ENCODE data around the gene C1QL2. TPM values are rescaled to one million over a fixed set of nuclear protein-coding genes. Genes with fewer than 3 reads are reported as not detected.

Gene C1QL2
- total RNA-seq, 1 donor from 2014 or later, result not detected

DNA sequence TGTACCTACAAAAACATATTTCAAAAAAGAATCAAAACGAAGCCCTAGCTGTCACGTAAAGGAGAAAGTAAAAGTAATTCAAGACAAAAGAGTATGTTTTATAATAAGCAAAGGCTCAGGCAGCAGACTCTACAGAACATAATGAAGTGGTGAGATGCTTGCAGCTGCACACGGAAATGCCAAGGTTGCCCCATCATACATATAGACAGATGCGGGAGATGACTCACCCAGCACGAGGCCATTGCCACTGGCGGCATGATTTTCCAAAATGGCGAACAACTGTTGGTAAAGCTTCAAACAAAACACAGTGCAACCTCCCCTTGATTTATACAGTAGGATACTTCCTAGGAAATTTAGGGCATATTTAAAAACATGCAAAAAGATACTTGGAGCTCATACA, 26.0 kb upstream of the C1QL2 start:
- Mint-ChIP-seq H3K27ac (no peak overlapping the region), H3K4me3 (no peak overlapping the region), H3K4me1 (no peaks in the 10 kb centered on the region), H3K36me3 (ENCODE audit: low read depth) (no peaks in the 10 kb centered on the region), H3K27me3 (peaks cover 3% of the 10 kb centered on the region), H3K9me3 (no peaks in the 10 kb centered on the region)
- ATAC-seq (ENCODE audit: low read depth) (no peak), DNase-seq (no peak)
- intact Hi-C loops (cut with micrococcal nuclease), result no loop called here
- ChIA-PET POLR2A (no interaction called here), CTCF (no interaction called here)
- TF ChIP-seq, protein P1, sequence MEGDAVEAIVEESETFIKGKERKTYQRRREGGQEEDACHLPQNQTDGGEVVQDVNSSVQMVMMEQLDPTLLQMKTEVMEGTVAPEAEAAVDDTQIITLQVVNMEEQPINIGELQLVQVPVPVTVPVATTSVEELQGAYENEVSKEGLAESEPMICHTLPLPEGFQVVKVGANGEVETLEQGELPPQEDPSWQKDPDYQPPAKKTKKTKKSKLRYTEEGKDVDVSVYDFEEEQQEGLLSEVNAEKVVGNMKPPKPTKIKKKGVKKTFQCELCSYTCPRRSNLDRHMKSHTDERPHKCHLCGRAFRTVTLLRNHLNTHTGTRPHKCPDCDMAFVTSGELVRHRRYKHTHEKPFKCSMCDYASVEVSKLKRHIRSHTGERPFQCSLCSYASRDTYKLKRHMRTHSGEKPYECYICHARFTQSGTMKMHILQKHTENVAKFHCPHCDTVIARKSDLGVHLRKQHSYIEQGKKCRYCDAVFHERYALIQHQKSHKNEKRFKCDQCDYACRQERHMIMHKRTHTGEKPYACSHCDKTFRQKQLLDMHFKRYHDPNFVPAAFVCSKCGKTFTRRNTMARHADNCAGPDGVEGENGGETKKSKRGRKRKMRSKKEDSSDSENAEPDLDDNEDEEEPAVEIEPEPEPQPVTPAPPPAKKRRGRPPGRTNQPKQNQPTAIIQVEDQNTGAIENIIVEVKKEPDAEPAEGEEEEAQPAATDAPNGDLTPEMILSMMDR (IDR thresholded peaks at IDR 0.05), result no peak

DNA sequence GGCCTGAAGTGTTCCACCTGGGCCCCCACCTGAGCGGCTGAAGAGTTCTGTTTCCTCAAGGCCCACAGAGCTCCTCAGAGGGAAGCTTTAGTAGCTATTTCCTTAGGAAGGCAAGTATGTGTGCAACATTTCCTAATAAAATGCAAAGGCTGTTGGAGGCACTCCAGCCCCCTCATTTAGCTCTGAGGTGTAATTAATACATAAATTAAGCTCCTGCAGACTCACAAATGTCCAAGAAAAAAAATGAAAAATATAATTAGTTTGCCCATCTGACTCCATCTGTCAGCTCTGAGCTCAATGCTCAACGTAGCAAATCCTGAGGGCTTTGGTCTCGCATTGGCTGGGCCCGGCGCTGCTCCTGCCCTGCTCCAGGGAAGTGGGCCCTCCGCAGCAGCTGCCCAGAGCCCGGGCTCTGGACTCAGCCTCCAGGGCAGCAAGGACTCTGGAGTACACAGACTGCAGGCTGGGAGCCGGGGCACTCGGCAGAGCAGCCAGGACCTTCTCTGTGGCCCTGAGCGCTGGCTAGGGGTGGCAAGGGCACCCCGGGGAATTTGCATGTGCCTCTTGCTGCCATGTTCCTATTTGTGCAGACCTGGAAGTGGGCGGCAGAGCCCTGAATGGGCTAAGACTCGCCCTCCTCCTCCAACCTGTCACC, 23.4 kb upstream of the C1QL2 start:
- H3K36me3 Mint-ChIP-seq (ENCODE audit: low read depth), result no peaks in the 10 kb centered on the region
- no peak for DNase-seq
- no peak for ATAC-seq (ENCODE audit: low read depth)
- no peaks in the 10 kb centered on the region for H3K9me3 Mint-ChIP-seq
- no peaks in the 10 kb centered on the region for H3K4me1 Mint-ChIP-seq
- no peak overlapping the region for H3K4me3 Mint-ChIP-seq
- ChIA-PET CTCF (no interaction called here), POLR2A (no interaction called here)
- peaks cover 3% of the 10 kb centered on the region for H3K27me3 Mint-ChIP-seq
- intact Hi-C loops (cut with micrococcal nuclease), result no loop called here
- TF ChIP-seq, protein P1 (IDR thresholded peaks at IDR 0.05), result no peak
- no peak overlapping the region for H3K27ac Mint-ChIP-seq

DNA sequence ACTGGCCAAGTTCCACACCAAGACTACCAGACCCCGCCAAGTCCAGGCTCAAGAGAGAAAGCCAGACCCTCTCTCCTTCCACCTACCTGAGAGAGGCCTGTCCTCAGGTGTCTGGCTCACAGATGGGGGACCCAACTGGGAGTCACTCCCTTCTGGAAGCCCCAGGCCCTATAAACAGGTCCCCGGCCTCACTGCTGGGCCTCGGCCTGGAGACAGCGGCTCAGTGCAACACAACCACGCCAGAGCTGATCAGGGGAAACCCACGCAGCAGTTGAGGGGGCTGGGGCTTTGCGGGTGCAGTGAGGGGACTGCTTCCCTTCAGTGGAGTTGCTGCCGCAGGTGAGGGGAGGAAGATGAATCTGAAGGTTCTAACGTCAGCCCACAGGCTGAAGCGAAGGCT, 22.8 kb upstream of the C1QL2 start:
- Mint-ChIP-seq H3K9me3 (no peaks in the 10 kb centered on the region), H3K4me3 (no peak overlapping the region), H3K36me3 (ENCODE audit: low read depth) (no peaks in the 10 kb centered on the region), H3K27me3 (no peaks in the 10 kb centered on the region), H3K27ac (no peak overlapping the region), H3K4me1 (no peaks in the 10 kb centered on the region)
- intact Hi-C loops (cut with micrococcal nuclease), result no loop called here
- TF ChIP-seq, protein P1 (IDR thresholded peaks at IDR 0.05), result no peak
- ATAC-seq (ENCODE audit: low read depth), result no peak
- POLR2A ChIA-PET, result no interaction called here
- no peak for DNase-seq
- CTCF ChIA-PET, result no interaction called here

DNA sequence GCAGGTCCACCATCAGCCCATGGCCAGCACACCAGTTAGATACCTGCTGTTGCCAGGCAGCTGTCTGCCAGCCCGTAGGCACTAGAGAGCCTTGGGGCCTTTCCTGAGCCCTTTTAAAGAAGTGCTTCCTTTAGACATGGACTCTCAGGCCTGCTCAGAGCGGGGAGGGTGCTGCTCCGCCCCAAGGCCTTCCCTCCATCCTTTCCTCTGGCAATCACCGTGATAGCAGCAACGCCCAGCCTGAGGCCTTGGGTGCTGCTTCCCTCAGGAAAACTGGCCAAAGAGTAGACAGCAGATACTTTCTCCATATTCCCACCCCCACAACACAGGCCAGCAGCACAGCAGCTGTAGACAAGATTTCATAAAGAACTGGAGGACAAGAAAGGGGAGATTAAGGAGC, 22.3 kb upstream of the C1QL2 start:
- Mint-ChIP-seq H3K27ac (no peak overlapping the region), H3K4me3 (no peak overlapping the region), H3K9me3 (no peaks in the 10 kb centered on the region), H3K36me3 (ENCODE audit: low read depth) (no peaks in the 10 kb centered on the region), H3K4me1 (no peaks in the 10 kb centered on the region), H3K27me3 (no peaks in the 10 kb centered on the region)
- ATAC-seq (ENCODE audit: low read depth) (no peak), DNase-seq (no peak)
- TF ChIP-seq, protein P1 (IDR thresholded peaks at IDR 0.05), result no peak
- ChIA-PET CTCF (no interaction called here), POLR2A (no interaction called here)
- intact Hi-C loops (cut with micrococcal nuclease), result no loop called here

DNA sequence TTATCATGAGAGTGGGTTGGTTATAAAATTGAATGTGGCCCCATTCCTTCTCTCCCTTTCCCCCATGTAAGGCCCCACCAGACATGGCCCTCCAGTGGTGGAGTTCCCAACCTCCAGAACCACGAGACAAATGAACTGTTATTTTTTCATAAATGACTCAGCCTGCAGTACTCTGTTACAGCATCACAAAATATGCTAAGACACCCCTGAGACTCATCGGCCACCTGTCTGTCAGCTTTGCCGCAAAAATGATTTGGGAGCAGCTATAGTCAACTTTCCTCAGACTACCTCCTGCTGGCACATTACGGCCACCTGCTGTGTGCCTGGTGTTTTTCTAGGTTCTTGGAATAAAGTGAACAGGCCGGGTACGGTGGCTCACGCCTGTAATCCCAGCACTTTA, 21.4 kb upstream of the C1QL2 start:
- ChIA-PET CTCF (no interaction called here), POLR2A (no interaction called here)
- Mint-ChIP-seq H3K4me1 (no peaks in the 10 kb centered on the region), H3K4me3 (no peak overlapping the region), H3K9me3 (no peaks in the 10 kb centered on the region), H3K27me3 (no peaks in the 10 kb centered on the region), H3K36me3 (ENCODE audit: low read depth) (no peaks in the 10 kb centered on the region), H3K27ac (no peak overlapping the region)
- DNase-seq (no peak), ATAC-seq (ENCODE audit: low read depth) (no peak)
- intact Hi-C loops (cut with micrococcal nuclease), result no loop called here
- TF ChIP-seq, protein P1 (IDR thresholded peaks at IDR 0.05), result no peak

All from activated B cell treated with CpG ODN at 0.5 μM for 24 hours (primary cell).